Spleen (tissue), 7 donors: ENCODE data around the gene MACROD2.

Experiments
- POLR2A ChIP-seq, 3 donors: fragments of 450-650 bp; IDR thresholded peaks; one replicate each; pipeline ENCODE4 v1.5.1; 2017; ENCODE audit warnings: antibody characterized with exemption in 3 of 3, mild to moderate bottlenecking in 1 of 3
- POLR2AphosphoS5 ChIP-seq, 3 donors: sonication (generic); formaldehyde crosslinking; IDR thresholded peaks; one replicate each; pipeline ENCODE4 v1.5.1; 2017; ENCODE audit warnings: antibody characterized with exemption in 3 of 3
- TF ChIP-seq, protein P1 (sequence below), 11 experiments: fragments of 200-600 bp in 7 of 11; fragments of 450-650 bp in 4 of 11; sonication (generic) in 4 of 11; IDR thresholded peaks in 8 of 11; conservative IDR thresholded peaks in 3 of 11; 1 replicate in 7 of 11; 2 replicates in 4 of 11; pipeline versions ENCODE4 v1.4.0 to v1.8.0; 2016 to 2021; ENCODE audit warnings: antibody characterized with exemption in 11 of 11, inconsistent platforms in 4 of 11, mild to moderate bottlenecking in 1 of 11
- donor health status: DM: no; HTN: no; CAD: no; lungs with moderate emphysema.
- donor health status: DM: no; HTN: no; CAD: no.
- donor health status: DM: no; HTN: no; CAD: no.

GRCh38 chr20:15706719-15707118, 1711.4 kb downstream of the MACROD2 start:
- TF ChIP-seq, protein P1, sequence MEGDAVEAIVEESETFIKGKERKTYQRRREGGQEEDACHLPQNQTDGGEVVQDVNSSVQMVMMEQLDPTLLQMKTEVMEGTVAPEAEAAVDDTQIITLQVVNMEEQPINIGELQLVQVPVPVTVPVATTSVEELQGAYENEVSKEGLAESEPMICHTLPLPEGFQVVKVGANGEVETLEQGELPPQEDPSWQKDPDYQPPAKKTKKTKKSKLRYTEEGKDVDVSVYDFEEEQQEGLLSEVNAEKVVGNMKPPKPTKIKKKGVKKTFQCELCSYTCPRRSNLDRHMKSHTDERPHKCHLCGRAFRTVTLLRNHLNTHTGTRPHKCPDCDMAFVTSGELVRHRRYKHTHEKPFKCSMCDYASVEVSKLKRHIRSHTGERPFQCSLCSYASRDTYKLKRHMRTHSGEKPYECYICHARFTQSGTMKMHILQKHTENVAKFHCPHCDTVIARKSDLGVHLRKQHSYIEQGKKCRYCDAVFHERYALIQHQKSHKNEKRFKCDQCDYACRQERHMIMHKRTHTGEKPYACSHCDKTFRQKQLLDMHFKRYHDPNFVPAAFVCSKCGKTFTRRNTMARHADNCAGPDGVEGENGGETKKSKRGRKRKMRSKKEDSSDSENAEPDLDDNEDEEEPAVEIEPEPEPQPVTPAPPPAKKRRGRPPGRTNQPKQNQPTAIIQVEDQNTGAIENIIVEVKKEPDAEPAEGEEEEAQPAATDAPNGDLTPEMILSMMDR (IDR thresholded peaks at IDR 0.05 in 8 of 11, conservative IDR thresholded peaks at IDR 0.05 in 3 of 11) = no peak
- TF ChIP-seq POLR2AphosphoS5 (IDR thresholded peaks at IDR 0.05) (no peak), POLR2A (IDR thresholded peaks at IDR 0.05) (no peak)
